SKM-1 treated with dmso at 0.1 percent for 144 hours (cell line): ENCODE data around the gene OR6M1.

Experiments
- DNase-seq: peaks from one replicate; lab custom pipeline; 2025; ENCODE audit not compliant: unreplicated experiment; lab: John Stamatoyannopoulos, UW

OR6M1 gene

GRCh38 chr11:123806249-123806648, at the start of gene OR6M1:
Gene OR6M1, minus strand, starts transcription at chr11:123806349. Its CDS starts 0 bp downstream, at chr11:123806349.
- no peak for DNase-seq

- DNase-seq = no peak
Observed at GRCh38 chr11:123853038-123853437, 46.9 kb upstream of the OR6M1 start.

GRCh38 chr11:123852321-123852720, 46.2 kb upstream of the OR6M1 start:
- DNase-seq = no peak

GRCh38 chr11:123851110-123851509, 45.0 kb upstream of the OR6M1 start:
- no peak for DNase-seq

GRCh38 chr11:123841174-123841573, 35.0 kb upstream of the OR6M1 start:
- no peak for DNase-seq

GRCh38 chr11:123839131-123839530, 33.0 kb upstream of the OR6M1 start:
- no peak for DNase-seq

GRCh38 chr11:123838659-123839058, 32.5 kb upstream of the OR6M1 start:
- no peak for DNase-seq

GRCh38 chr11:123838199-123838598, 32.0 kb upstream of the OR6M1 start:
- no peak for DNase-seq

GRCh38 chr11:123833095-123833494, 26.9 kb upstream of the OR6M1 start:
- no peak for DNase-seq

GRCh38 chr11:123829745-123830144, 23.6 kb upstream of the OR6M1 start:
- DNase-seq = no peak

GRCh38 chr11:123822599-123822998, 16.4 kb upstream of the OR6M1 start:
- no peak for DNase-seq

- DNase-seq = no peak
Observed at GRCh38 chr11:123822032-123822431, 15.9 kb upstream of the OR6M1 start.

- no peak for DNase-seq
Observed at GRCh38 chr11:123815122-123815521, 9.0 kb upstream of the OR6M1 start.

GRCh38 chr11:123801765-123802164, 4.4 kb downstream of the OR6M1 start:
- DNase-seq = no peak

- no peak for DNase-seq
Observed at GRCh38 chr11:123800036-123800435, 6.1 kb downstream of the OR6M1 start.

- no peak for DNase-seq
Observed at GRCh38 chr11:123799438-123799837, 6.7 kb downstream of the OR6M1 start.

- DNase-seq = no peak
Observed at GRCh38 chr11:123798513-123799252, 7.5 kb downstream of the OR6M1 start.

- DNase-seq = no peak
Observed at GRCh38 chr11:123798079-123798478, 8.1 kb downstream of the OR6M1 start.

- peak; percentile 33 for DNase-seq
Observed at GRCh38 chr11:123797541-123797940, 8.6 kb downstream of the OR6M1 start.

GRCh38 chr11:123797114-123797513, 9.0 kb downstream of the OR6M1 start:
- DNase-seq = no peak

GRCh38 chr11:123796226-123796625, 9.9 kb downstream of the OR6M1 start:
- DNase-seq = no peak

- no peak for DNase-seq
Observed at GRCh38 chr11:123783536-123783935, 22.6 kb downstream of the OR6M1 start.

- DNase-seq = no peak
Observed at GRCh38 chr11:123778511-123778910, 27.6 kb downstream of the OR6M1 start.
